Measurements from ENCODE around the gene TBC1D22A. TPM values are rescaled to one million over a fixed set of nuclear protein-coding genes. Genes with fewer than 3 reads are reported as not detected.
"Not testable (repeated sequence)": the region's sequence is repeated elsewhere in the genome, so short reads cannot be mapped to it uniquely, and the experiment has no call there.

The TBC1D22A gene
- total RNA-seq, 2 donors from 2014 or later = 52.4 to 108 TPM

DNA sequence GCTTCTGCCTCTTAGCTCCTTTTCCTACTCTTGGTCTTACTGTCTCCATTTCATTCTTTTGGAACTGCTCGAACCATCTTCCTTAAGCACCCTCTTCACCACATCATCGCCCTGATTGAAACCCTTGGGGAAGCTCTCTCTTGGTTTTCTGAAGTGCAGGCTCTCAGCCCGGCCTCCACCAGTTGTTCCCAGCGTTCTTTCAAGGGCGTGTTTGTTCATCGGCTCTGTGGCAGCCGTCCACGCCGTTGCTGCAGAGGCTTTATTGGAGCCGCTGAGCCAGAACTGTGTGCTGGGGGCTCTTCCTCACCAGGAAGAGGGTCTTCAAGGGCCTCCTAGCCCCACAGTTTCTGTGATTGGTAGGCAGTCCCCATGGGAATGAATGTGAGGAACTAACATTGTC lies 214.1 kb downstream of the TBC1D22A start:
- no peak for ATAC-seq (replicated peaks)
- Mint-ChIP-seq H3K27ac (no peak overlapping the region), H3K4me3 (no peak overlapping the region), H3K27me3 (no peaks in the 10 kb centered on the region), H3K4me1 (peaks cover 19% of the 10 kb centered on the region), H3K36me3 (ENCODE audit: low read depth) (peaks cover 96% of the 10 kb centered on the region), H3K9me3 (no peaks in the 10 kb centered on the region)

DNA sequence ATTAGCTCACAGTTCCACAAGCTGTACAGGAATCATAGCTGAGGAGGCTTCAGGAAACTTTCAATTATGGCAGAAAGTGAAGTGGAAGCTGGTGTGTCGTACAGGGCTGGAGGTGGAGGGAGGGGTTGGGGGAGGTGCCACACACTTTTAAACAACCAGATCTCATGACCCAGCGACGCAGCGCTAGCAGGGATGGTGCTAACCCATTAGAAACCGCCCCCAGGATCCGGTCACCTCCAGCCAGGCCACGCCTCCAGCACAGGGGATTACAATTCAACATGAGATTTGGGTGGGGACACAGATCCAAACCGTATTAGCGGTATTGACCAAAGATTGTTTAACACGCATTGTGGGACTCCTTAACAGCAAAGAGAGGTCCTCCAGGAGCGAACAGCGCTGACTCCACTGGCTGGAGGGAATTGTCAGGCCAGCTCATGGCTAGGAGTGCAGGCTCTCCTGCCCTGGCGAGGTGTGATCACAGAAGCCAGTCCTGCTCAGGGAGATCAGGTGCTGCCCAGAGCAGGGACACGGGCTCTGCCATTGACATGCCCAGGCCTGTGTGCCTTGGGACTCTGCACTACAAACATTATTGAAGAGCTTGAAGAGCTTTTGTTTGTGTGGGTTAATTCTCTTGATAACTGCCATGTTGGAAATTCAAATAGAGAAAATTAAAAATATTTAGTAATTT lies 215.3 kb downstream of the TBC1D22A start:
- Mint-ChIP-seq H3K9me3 (no peaks in the 10 kb centered on the region), H3K4me3 (no peak overlapping the region), H3K36me3 (ENCODE audit: low read depth) (peaks cover 93% of the 10 kb centered on the region), H3K27ac (no peak overlapping the region), H3K4me1 (peaks cover 21% of the 10 kb centered on the region), H3K27me3 (no peaks in the 10 kb centered on the region)
- ATAC-seq (replicated peaks) = no peak

DNA sequence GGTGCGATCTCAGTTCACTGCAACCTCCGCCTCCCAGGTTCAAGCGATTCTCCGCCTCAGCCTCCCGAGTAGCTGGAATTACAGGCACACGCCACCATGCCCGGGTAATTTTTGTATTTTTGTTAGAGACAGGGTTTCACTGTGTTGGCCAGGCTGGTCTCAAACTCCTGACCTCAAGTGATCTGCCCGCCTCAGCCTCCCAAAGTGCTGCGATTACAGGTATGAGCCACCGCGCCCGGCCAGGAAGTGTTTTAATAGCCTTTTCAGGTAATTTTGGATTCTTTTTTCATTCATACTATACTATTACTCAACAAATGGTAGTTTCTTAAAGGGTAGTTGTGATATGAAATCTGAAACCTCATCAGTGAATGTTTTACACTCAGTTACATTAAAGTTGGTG lies 216.2 kb downstream of the TBC1D22A start:
- Mint-ChIP-seq H3K4me1 (peaks cover 21% of the 10 kb centered on the region), H3K36me3 (ENCODE audit: low read depth) (peaks cover 93% of the 10 kb centered on the region)
- not testable (repeated sequence) for H3K27me3 Mint-ChIP-seq; H3K9me3 Mint-ChIP-seq; ATAC-seq (replicated peaks); H3K4me3 Mint-ChIP-seq; H3K27ac Mint-ChIP-seq

DNA sequence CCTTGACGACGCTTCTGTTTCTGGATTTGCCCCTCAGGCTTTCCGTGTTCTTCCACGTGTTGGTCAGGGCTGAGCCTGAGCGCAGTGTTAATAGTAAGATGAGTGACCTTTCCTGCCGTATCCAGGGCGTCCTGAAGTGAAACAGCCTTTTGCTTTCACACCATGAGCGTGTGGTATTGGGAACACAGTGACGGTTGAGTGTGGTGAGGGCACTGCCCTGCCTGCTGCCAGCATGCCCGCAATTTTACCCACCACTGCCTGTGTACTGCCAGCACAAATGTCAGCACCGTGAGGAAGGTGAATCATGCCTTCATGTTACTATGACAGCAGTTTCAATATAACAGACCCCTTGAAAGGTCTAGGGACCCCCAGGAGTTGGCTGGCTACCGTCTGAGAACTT lies 217.1 kb downstream of the TBC1D22A start:
- no peaks in the 10 kb centered on the region for H3K9me3 Mint-ChIP-seq
- peak overlapping the region; percentile 58 for H3K27ac Mint-ChIP-seq
- ATAC-seq (replicated peaks) = no peak
- peaks cover 87% of the 10 kb centered on the region for H3K36me3 Mint-ChIP-seq (ENCODE audit: low read depth)
- no peak overlapping the region for H3K4me3 Mint-ChIP-seq
- no peaks in the 10 kb centered on the region for H3K27me3 Mint-ChIP-seq
- peaks cover 21% of the 10 kb centered on the region for H3K4me1 Mint-ChIP-seq

DNA sequence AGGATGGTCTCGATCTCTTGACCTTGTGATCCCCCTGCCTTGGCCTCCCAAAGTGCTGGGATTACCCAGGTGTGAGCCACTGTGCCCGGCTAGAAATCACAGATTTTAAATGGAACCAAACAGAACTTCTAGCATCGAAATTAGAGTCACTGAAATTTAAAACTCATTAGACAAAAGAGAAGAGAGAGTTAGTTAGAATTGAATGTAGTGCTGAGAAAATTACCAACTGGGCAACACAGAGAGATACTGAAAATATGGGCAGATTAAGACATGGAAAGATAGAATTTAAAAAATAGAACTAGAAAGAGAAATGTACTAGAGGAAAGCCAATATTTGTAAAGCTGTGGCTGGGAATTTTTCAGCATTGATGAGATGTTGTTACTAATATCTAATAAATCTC lies 217.9 kb downstream of the TBC1D22A start:
- Mint-ChIP-seq H3K27ac (no peak overlapping the region), H3K4me3 (no peak overlapping the region), H3K4me1 (peaks cover 21% of the 10 kb centered on the region)

DNA sequence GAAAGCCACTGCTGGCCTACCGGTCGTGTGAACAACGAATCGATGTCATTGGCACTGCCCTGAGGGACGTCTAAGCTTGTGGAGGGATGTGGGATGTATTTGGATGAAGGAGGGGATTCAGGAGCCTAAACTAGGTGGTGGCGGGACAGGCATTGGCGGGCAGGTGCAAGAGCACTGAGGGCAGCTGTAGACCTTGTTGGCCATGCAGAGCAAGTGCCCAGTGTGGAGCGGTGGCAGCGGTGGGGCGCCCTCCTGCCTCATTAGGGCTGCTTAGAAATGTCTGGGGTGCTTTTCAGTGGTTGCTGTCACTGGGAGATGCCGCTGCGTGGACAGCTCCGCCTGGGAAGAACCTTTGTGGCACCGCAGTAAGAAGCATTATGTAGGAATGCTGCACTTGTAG lies 220.2 kb downstream of the TBC1D22A start:
- H3K4me3 Mint-ChIP-seq = no peak overlapping the region
- H3K27me3 Mint-ChIP-seq = no peaks in the 10 kb centered on the region
- H3K9me3 Mint-ChIP-seq = no peaks in the 10 kb centered on the region
- no peak for ATAC-seq (replicated peaks)
- H3K27ac Mint-ChIP-seq = no peak overlapping the region
- H3K4me1 Mint-ChIP-seq = peaks cover 17% of the 10 kb centered on the region
- H3K36me3 Mint-ChIP-seq (ENCODE audit: low read depth) = peaks cover 69% of the 10 kb centered on the region

More for the DNA sequence above, 217.9 kb downstream of the TBC1D22A start:
- no peak for ATAC-seq (replicated peaks)
- Mint-ChIP-seq H3K36me3 (ENCODE audit: low read depth) (peaks cover 79% of the 10 kb centered on the region), H3K9me3 (no peaks in the 10 kb centered on the region), H3K27me3 (no peaks in the 10 kb centered on the region)

DNA sequence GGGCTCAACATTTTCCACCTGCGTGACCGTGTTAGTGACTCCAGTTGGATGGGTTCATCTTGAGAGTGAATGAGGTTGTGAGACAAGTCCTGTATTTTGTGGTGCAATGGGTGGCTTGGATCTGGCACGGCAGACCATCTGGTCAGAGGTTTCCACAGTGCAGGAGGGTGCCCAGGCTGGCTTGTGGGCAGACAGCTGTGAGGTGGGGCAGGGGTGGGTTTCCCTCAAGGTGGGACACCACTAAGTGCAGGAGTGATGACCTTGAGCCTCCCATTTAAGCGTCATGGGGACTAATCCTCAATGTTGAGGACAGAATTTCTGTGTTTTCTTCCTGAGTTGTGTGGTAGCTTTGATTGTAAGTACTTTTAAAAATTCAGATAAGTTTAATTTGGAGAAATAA lies 220.6 kb downstream of the TBC1D22A start:
- peaks cover 69% of the 10 kb centered on the region for H3K36me3 Mint-ChIP-seq (ENCODE audit: low read depth)
- ATAC-seq (replicated peaks) = no peak
- H3K27me3 Mint-ChIP-seq = no peaks in the 10 kb centered on the region
- no peak overlapping the region for H3K4me3 Mint-ChIP-seq
- H3K4me1 Mint-ChIP-seq = peaks cover 17% of the 10 kb centered on the region
- no peak overlapping the region for H3K27ac Mint-ChIP-seq
- H3K9me3 Mint-ChIP-seq = no peaks in the 10 kb centered on the region

DNA sequence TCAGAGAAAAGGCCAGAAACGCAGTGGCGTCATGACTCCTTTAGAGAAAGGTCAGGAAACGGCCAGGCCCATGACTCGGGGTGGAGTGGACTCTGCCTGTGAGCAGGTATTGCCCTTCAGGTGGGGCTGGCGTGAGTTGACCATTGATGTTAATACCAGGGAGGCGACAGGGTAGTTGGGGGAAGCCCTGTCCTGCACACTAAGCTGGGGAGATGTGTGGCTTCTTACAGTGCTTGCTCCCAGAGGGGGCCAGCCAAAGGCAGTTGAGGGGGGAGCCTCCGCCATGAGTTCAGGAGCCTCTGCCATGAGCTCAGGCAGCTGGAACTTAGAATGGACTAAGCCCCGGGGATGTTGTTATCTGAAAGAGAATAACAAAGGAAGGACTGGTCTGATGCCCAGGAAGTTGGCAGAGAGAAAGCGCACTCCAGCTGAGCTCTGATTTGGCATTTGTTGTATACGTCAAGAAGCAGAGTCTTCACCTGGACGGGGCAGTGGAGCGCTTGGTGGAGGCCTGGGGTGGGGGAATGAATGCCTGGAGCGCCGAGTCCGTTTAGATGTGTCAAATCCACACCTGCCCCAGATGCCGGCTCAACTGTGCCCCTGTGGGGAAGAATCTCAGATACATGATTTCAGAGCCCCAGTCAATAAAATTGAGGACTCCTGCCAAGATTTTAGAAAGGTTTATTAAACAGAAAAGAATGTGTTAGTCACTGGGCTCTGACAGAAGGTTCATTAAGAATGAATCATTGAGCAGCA lies 222.5 kb downstream of the TBC1D22A start:
- H3K9me3 Mint-ChIP-seq = no peaks in the 10 kb centered on the region
- H3K4me3 Mint-ChIP-seq = no peak overlapping the region
- ATAC-seq (replicated peaks) = no peak
- no peak overlapping the region for H3K27ac Mint-ChIP-seq
- H3K27me3 Mint-ChIP-seq = no peaks in the 10 kb centered on the region
- peaks cover 65% of the 10 kb centered on the region for H3K36me3 Mint-ChIP-seq (ENCODE audit: low read depth)
- H3K4me1 Mint-ChIP-seq = peaks cover 10% of the 10 kb centered on the region

DNA sequence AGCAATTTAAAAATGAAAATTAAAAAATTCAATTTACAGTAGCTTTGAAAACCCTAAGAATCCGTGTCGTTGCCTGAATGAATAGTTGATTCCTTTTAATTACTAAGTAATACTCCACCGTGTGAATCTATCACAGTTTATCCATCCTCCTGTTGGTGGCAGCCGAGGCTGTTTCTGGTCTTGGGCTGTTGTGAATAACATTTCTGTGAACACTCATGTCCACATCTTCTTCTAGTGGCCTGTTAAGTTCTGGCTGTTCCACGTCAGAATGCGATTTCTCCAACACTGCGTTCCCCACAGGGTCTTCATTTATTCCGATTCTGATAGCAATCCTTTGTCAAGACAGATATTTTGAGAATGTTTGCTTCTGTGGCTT lies 223.0 kb downstream of the TBC1D22A start:
- peaks cover 65% of the 10 kb centered on the region for H3K36me3 Mint-ChIP-seq (ENCODE audit: low read depth)

DNA sequence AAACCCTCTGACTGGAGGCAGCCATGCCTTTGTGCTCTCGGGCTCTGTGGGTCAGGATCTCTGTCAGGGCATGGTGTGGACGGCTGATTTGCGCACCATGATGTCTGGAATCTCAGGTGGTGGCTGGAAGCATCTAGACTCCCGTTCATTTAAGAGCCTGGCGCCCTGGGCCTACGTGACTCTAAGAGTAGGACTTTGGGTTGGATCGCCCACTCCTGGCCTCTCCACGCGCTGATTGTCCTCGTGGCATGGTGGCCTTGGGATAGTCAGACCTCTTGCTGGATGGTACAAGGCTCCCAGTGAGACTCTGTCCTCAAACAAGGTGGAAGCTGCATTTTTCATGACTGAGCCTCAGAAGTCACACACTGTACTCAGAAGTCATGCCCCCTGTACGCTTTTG lies 224.3 kb downstream of the TBC1D22A start:
- H3K27me3 Mint-ChIP-seq = no peaks in the 10 kb centered on the region
- H3K4me1 Mint-ChIP-seq = peaks cover 5% of the 10 kb centered on the region
- ATAC-seq (replicated peaks) = no peak
- no peak overlapping the region for H3K27ac Mint-ChIP-seq
- peaks cover 65% of the 10 kb centered on the region for H3K36me3 Mint-ChIP-seq (ENCODE audit: low read depth)
- no peaks in the 10 kb centered on the region for H3K9me3 Mint-ChIP-seq
- H3K4me3 Mint-ChIP-seq = no peak overlapping the region

More for the DNA sequence above, 223.0 kb downstream of the TBC1D22A start:
- Mint-ChIP-seq H3K4me3 (no peak overlapping the region), H3K9me3 (no peaks in the 10 kb centered on the region), H3K27me3 (no peaks in the 10 kb centered on the region), H3K27ac (no peak overlapping the region), H3K4me1 (peaks cover 10% of the 10 kb centered on the region)
- no peak for ATAC-seq (replicated peaks)

DNA sequence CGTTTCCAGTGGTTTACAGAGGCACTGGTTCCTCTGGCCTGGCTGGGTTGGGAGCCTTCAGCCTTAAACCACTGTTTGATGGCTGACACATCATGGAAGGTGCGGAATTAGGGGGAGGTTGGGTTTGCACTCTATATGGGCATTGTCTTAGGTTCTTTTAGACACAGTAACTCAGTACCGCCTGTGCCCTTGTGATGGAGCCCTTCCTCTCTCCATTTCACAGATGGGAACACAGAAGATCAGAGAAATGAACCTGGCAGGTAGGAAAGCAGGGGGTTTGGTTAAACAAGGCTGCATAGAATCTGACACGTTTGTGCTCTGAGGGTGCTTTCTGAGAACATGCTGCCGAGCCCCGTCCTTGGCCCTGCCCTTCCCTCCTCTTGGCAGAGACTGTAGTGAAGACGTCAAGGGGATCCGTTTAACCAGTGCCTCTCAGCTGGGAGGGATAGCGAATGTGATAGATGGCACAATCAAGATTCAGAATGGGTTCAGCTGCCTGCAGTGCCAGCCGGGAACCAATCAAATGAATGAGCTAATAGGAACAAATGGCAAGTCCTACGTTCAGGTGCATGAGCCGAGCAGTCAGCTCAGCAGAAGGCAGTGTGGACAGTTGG lies 228.6 kb downstream of the TBC1D22A start:
- no peak for ATAC-seq (replicated peaks)
- no peak overlapping the region for H3K27ac Mint-ChIP-seq
- peaks cover 71% of the 10 kb centered on the region for H3K36me3 Mint-ChIP-seq (ENCODE audit: low read depth)
- no peaks in the 10 kb centered on the region for H3K9me3 Mint-ChIP-seq
- no peaks in the 10 kb centered on the region for H3K27me3 Mint-ChIP-seq
- H3K4me1 Mint-ChIP-seq = no peaks in the 10 kb centered on the region
- H3K4me3 Mint-ChIP-seq = no peak overlapping the region

DNA sequence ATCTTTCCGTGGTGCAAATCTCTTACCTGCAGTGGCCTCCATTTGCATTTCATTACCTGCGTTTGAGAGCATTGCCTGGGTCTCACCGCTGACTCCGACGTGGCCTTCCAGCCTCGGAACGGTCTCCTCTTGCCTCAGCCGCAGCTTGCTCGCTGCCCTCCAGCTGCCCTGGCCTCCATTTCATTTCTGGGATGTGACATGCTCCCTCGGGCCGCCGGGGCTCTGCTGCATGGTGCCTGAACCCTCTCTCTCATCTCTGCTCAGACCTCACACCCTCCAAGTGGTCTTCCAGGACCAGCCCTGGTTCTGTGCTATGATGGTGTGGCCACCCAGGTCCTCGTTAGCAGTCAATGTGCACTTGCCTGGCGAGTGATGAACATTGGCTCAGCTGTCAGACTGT lies 229.2 kb downstream of the TBC1D22A start:
- no peaks in the 10 kb centered on the region for H3K9me3 Mint-ChIP-seq
- H3K36me3 Mint-ChIP-seq (ENCODE audit: low read depth) = peaks cover 70% of the 10 kb centered on the region
- H3K27ac Mint-ChIP-seq = no peak overlapping the region
- H3K4me3 Mint-ChIP-seq = no peak overlapping the region
- ATAC-seq (replicated peaks) = no peak
- H3K4me1 Mint-ChIP-seq = peaks cover 3% of the 10 kb centered on the region
- no peaks in the 10 kb centered on the region for H3K27me3 Mint-ChIP-seq

DNA sequence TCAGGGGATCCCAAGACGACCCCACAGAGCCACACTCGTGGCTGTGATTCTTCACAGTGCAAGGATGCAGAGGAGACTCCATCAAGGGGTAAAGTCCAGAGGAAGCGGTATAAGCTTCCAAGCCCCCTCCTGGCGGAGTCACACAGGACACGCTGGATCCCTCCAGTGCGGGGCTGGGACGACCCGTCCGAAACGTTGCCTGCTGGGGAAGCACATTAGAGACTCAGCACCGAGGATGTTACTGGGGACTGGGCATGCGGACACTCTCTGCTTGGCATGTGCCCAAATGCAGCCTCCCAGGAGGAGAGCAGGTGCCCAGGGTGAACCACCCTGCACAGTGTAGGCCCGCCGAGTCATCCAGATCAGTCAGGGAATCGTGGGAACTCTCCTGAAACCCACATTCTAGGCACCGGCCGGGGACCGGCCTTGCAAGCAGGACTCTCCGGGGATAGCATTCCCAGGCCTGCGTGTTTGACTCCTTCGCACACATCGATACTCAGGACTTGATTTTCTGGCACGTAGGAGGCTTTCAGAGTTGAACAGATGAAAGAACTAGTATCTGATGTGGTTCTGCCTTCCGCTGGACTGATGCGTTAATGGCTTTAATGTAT lies 229.8 kb downstream of the TBC1D22A start:
- H3K36me3 Mint-ChIP-seq (ENCODE audit: low read depth) = peaks cover 74% of the 10 kb centered on the region
- H3K4me3 Mint-ChIP-seq = no peak overlapping the region
- no peaks in the 10 kb centered on the region for H3K27me3 Mint-ChIP-seq
- H3K4me1 Mint-ChIP-seq = peaks cover 4% of the 10 kb centered on the region
- no peaks in the 10 kb centered on the region for H3K9me3 Mint-ChIP-seq
- H3K27ac Mint-ChIP-seq = no peak overlapping the region
- no peak for ATAC-seq (replicated peaks)

DNA sequence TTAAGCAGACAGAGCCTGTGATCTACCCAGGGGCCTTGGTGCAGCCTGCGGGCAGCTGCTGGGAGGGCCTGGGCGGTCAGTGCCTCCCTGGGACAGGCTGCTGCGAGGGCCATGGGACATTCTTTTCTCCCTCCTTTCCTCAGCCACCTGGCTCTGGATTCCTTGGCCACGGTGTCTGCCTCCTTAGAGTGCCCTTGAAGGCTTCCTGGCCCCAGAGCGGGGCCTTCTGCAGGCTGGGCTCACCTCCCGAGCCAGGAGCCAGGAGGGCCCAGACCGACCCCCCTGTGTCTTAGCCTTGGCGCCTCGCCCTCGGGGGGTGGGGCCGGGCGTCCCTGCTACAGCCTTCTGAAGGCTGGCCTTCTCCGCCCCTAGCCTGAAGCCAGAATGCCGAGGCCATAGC lies 231.2 kb downstream of the TBC1D22A start:
- Mint-ChIP-seq H3K4me3 (no peak overlapping the region), H3K4me1 (peaks cover 5% of the 10 kb centered on the region), H3K27ac (no peak overlapping the region), H3K27me3 (no peaks in the 10 kb centered on the region), H3K9me3 (no peaks in the 10 kb centered on the region), H3K36me3 (ENCODE audit: low read depth) (peaks cover 81% of the 10 kb centered on the region)
- ATAC-seq (replicated peaks) = no peak

DNA sequence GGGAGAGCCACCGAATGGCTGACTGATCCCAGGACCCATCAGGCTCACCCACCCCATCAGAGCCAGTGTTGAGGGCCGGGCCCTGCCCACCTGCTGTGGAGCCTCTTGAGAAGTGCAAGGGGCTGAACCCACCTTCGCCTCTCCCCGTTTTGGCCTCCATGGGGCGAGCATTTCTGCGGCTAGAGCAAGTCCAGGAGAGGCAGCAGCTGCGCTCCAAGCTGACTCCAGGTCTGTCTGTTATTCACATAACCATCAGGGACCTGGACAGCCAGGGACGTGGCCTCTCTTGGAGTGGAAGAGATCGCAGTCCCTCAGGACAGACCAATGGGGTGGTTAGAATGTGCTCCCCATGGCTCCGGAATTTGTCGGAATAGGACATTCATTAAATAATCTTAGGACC lies 231.8 kb downstream of the TBC1D22A start:
- no peak overlapping the region for H3K27ac Mint-ChIP-seq
- no peak for ATAC-seq (replicated peaks)
- H3K4me3 Mint-ChIP-seq = no peak overlapping the region
- no peaks in the 10 kb centered on the region for H3K9me3 Mint-ChIP-seq
- H3K4me1 Mint-ChIP-seq = peaks cover 11% of the 10 kb centered on the region
- no peaks in the 10 kb centered on the region for H3K27me3 Mint-ChIP-seq
- H3K36me3 Mint-ChIP-seq (ENCODE audit: low read depth) = peaks cover 82% of the 10 kb centered on the region
